Ectodermal cell (in vitro differentiated cells): ENCODE data around the gene ZNF444. TPM values are rescaled to one million over a fixed set of nuclear protein-coding genes. Genes with fewer than 3 reads are reported as not detected.
"Not testable (repeated sequence)": the region's sequence is repeated elsewhere in the genome, so short reads cannot be mapped to it uniquely, and the experiment has no call there.

ENCODE experiments used
- H3K27ac ChIP-seq: 2 replicates; pipeline ENCODE4 v1.7.0; 2013; ENCODE audit warnings: mild to moderate bottlenecking, low read depth, low read length; ENCODE audit not compliant: insufficient read depth, poor library complexity, severe bottlenecking
- H3K27me3 ChIP-seq: 2 replicates; pipeline ENCODE4 v1.7.0; 2013; ENCODE audit warnings: mild to moderate bottlenecking, low read length; ENCODE audit not compliant: insufficient read depth, control insufficient read depth, poor library complexity, severe bottlenecking
- H3K36me3 ChIP-seq: one replicate; pipeline ENCODE4 v1.7.0; 2013; ENCODE audit warnings: low read length; ENCODE audit not compliant: control insufficient read depth, insufficient read depth
- H3K4me1 ChIP-seq: one replicate; pipeline ENCODE4 v1.7.0; 2013; ENCODE audit warnings: low read length; ENCODE audit not compliant: control insufficient read depth, insufficient read depth
- H3K4me3 ChIP-seq: 2 replicates; pipeline ENCODE4 v1.7.0; 2013; ENCODE audit warnings: low read depth, low read length, control low read depth; ENCODE audit not compliant: insufficient read depth
- H3K9me3 ChIP-seq: 2 replicates; pipeline ENCODE4 v1.7.0; 2013; ENCODE audit warnings: mild to moderate bottlenecking, low read length, moderate library complexity; ENCODE audit not compliant: control insufficient read depth
- WGBS, 2 experiments: methylation state at CpG; one replicate each; pipeline ENCODE4 v1.1.7; 2013; ENCODE audit warnings: missing lambda C conversion rate in 2 of 2; 5-methylcytosine and 5-hydroxymethylcytosine counted together
- polyA plus RNA-seq, 4 experiments: library from polyadenylated mRNA; stranded (reverse); fragments of 50-300 nt; gene quantifications; one replicate each; pipeline ENCODE4 v1.2.3, GENCODE V29; 2013

The ZNF444 gene
- 37.4 TPM for polyA plus RNA-seq (2013, experiment 1 of 4)
- polyA plus RNA-seq (2013, experiment 2 of 4), result 40.2 TPM
- polyA plus RNA-seq (2013, experiment 3 of 4), result 45.5 TPM
- 45.9 TPM for polyA plus RNA-seq (2013, experiment 4 of 4)

GRCh38 chr19:56140583-56141416, at the start of gene ZNF444:
Gene ZNF444, plus strand, starts transcription at chr19:56141287. Its CDS starts 5,625 bp downstream, at chr19:56146912.
- Histone ChIP-seq H3K4me3 (peak within 1 kb of the TSS; percentile 62), H3K27me3 (no peaks in the 10 kb centered on the region), H3K9me3 (no peaks in the 10 kb centered on the region), H3K36me3 (no peaks in the 10 kb centered on the region), H3K4me1 (peaks cover 8% of the 10 kb centered on the region), H3K27ac (peak within 1 kb of the TSS; percentile 77)
- 0% methylated on average over 56 of the region's 56 CpGs for WGBS, 2 experiments

GRCh38 chr19:56091751-56092546, 49.1 kb upstream of the ZNF444 start:
- Histone ChIP-seq H3K27me3 (no peaks in the 10 kb centered on the region), H3K4me1 (no peaks in the 10 kb centered on the region), H3K27ac (no peak overlapping the region), H3K9me3 (no peaks in the 10 kb centered on the region), H3K36me3 (peaks cover 21% of the 10 kb centered on the region), H3K4me3 (no peak overlapping the region)
- WGBS, 2 experiments, result 89 to 91% methylated on average over 38 of the region's 38 CpGs

- H3K9me3 ChIP-seq, result no peaks in the 10 kb centered on the region
- no peaks in the 10 kb centered on the region for H3K4me1 ChIP-seq
- no peaks in the 10 kb centered on the region for H3K27me3 ChIP-seq
- no peak overlapping the region for H3K4me3 ChIP-seq
- H3K27ac ChIP-seq, result no peak overlapping the region
- peaks cover 21% of the 10 kb centered on the region for H3K36me3 ChIP-seq
- WGBS, 2 experiments, result 96% methylated on average over 32 of the region's 32 CpGs
Measured at GRCh38 chr19:56092685-56093631, 48.1 kb upstream of the ZNF444 start.

- H3K4me3 ChIP-seq, result no peak overlapping the region
- H3K27me3 ChIP-seq, result no peaks in the 10 kb centered on the region
- H3K27ac ChIP-seq, result no peak overlapping the region
- H3K9me3 ChIP-seq, result no peaks in the 10 kb centered on the region
- no peaks in the 10 kb centered on the region for H3K4me1 ChIP-seq
- H3K36me3 ChIP-seq, result peaks cover 25% of the 10 kb centered on the region
- WGBS, 2 experiments, result 80 to 82% methylated on average over 9 of the region's 9 CpGs
Measured at GRCh38 chr19:56094449-56094848, 46.6 kb upstream of the ZNF444 start.

GRCh38 chr19:56096665-56097064, 44.4 kb upstream of the ZNF444 start:
- whole genome bisulfite sequencing, 2 experiments, result 92 to 93% methylated on average over 10 to 11 of the region's 13 CpGs

GRCh38 chr19:56097306-56097705, 43.8 kb upstream of the ZNF444 start:
- Histone ChIP-seq H3K4me1 (no peaks in the 10 kb centered on the region), H3K4me3 (no peak overlapping the region), H3K27ac (no peak overlapping the region), H3K27me3 (no peaks in the 10 kb centered on the region), H3K9me3 (no peaks in the 10 kb centered on the region), H3K36me3 (peaks cover 34% of the 10 kb centered on the region)
- 95% methylated on average over 23 of the region's 23 CpGs for WGBS, 2 experiments

More at GRCh38 chr19:56096665-56097064, 44.4 kb upstream of the ZNF444 start:
- Histone ChIP-seq H3K36me3 (peaks cover 29% of the 10 kb centered on the region), H3K4me1 (no peaks in the 10 kb centered on the region), H3K27ac (no peak overlapping the region), H3K4me3 (no peak overlapping the region), H3K9me3 (no peaks in the 10 kb centered on the region), H3K27me3 (no peaks in the 10 kb centered on the region)

GRCh38 chr19:56097776-56098175, 43.3 kb upstream of the ZNF444 start:
- Histone ChIP-seq H3K27me3 (no peaks in the 10 kb centered on the region), H3K9me3 (no peaks in the 10 kb centered on the region), H3K4me1 (no peaks in the 10 kb centered on the region), H3K36me3 (peaks cover 34% of the 10 kb centered on the region), H3K4me3 (no peak overlapping the region), H3K27ac (no peak overlapping the region)
- WGBS, 2 experiments, result 93% methylated on average over 7 of the region's 7 CpGs

- WGBS, 2 experiments, result 97 to 98% methylated on average over 21 of the region's 21 CpGs
- not testable (repeated sequence) for H3K27ac ChIP-seq, H3K9me3 ChIP-seq, H3K4me3 ChIP-seq, H3K4me1 ChIP-seq, H3K27me3 ChIP-seq
- H3K36me3 ChIP-seq, result peaks cover 32% of the 10 kb centered on the region
Measured at GRCh38 chr19:56098237-56098636, 42.9 kb upstream of the ZNF444 start.

- H3K4me1 ChIP-seq, result no peaks in the 10 kb centered on the region
- no peak overlapping the region for H3K4me3 ChIP-seq
- WGBS, 2 experiments, result 94 to 95% methylated on average over 34 of the region's 34 CpGs
- H3K27me3 ChIP-seq, result no peaks in the 10 kb centered on the region
- peaks cover 28% of the 10 kb centered on the region for H3K36me3 ChIP-seq
- no peaks in the 10 kb centered on the region for H3K9me3 ChIP-seq
- no peak overlapping the region for H3K27ac ChIP-seq
Measured at GRCh38 chr19:56098731-56099568, 42.1 kb upstream of the ZNF444 start.
